ENCODE results near the gene XAF1. TPM values are rescaled to one million over a fixed set of nuclear protein-coding genes. Genes with fewer than 3 reads are reported as not detected.

The XAF1 gene
- total and polyA plus RNA-seq, 2 donors (not counting 1 experiment from before 2014, with no cell fraction given): 3.2 to 98.9 TPM

DNA sequence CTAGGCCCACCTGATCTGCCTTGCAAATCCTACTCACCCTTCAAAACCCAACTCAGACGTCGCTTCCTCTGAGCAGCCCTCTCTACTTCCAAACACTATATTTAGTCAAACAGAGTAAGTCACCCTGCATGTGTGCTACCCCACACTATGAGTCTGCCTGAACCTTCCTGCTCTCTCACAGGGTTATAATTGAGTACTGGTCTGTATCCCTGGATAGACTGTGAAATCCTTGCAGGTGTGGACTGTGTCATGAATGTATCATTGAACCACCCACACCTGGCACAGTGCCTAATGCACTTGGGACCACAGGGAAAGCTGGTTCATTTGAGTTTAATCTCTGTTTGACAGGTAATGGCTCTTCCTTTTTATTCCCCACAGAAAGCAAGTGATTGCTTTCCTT is 23.6 kb downstream of the XAF1 start:
- no peaks in the 10 kb centered on the region for H3K79me2 ChIP-seq (ENCODE audit: control insufficient read depth, insufficient read depth, low read length)
- no peak overlapping the region for H2AFZ ChIP-seq (ENCODE audit: low read length)
- no peaks in the 10 kb centered on the region for H3K4me1 ChIP-seq (ENCODE audit: control insufficient read depth, extremely low read depth, insufficient read depth, low read length)
- H3K4me2 ChIP-seq (ENCODE audit: extremely low read depth, insufficient read depth, low read length): no peak overlapping the region
- DNase-seq (ENCODE audit: low read depth in 2 of 2): no peak
- peaks cover 29% of the 10 kb centered on the region for H3K27me3 ChIP-seq (ENCODE audit: control insufficient read depth, insufficient read depth, low read length)
- H4K20me1 ChIP-seq (ENCODE audit: control insufficient read depth, extremely low read depth, insufficient read depth, low read length): no peaks in the 10 kb centered on the region
- no peaks in the 10 kb centered on the region for H3K9me3 ChIP-seq (ENCODE audit: control insufficient read depth, insufficient read depth, low read depth, low read length)
- no peak overlapping the region for H3K4me3 ChIP-seq (replicated peaks in 1 of 4; ENCODE audit: control extremely low read depth in 1 of 4, insufficient read depth in 1 of 4, low read depth in 3 of 4, low read length in 4 of 4)
- H3K27ac ChIP-seq (ENCODE audit: insufficient read depth, low read length): no peak overlapping the region
- no peak overlapping the region for H3K9ac ChIP-seq (ENCODE audit: insufficient read depth, low read length)
- TF ChIP-seq, protein P1, sequence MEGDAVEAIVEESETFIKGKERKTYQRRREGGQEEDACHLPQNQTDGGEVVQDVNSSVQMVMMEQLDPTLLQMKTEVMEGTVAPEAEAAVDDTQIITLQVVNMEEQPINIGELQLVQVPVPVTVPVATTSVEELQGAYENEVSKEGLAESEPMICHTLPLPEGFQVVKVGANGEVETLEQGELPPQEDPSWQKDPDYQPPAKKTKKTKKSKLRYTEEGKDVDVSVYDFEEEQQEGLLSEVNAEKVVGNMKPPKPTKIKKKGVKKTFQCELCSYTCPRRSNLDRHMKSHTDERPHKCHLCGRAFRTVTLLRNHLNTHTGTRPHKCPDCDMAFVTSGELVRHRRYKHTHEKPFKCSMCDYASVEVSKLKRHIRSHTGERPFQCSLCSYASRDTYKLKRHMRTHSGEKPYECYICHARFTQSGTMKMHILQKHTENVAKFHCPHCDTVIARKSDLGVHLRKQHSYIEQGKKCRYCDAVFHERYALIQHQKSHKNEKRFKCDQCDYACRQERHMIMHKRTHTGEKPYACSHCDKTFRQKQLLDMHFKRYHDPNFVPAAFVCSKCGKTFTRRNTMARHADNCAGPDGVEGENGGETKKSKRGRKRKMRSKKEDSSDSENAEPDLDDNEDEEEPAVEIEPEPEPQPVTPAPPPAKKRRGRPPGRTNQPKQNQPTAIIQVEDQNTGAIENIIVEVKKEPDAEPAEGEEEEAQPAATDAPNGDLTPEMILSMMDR (conservative IDR thresholded peaks at IDR 0.05 in 1 of 2, IDR thresholded peaks at IDR 0.05 in 1 of 2; ENCODE audit: low read depth in 1 of 2, low read length in 2 of 2): no peak
- TF ChIP-seq EZH2 (IDR thresholded peaks at IDR 0.05; ENCODE audit: low read length, missing control alignments): no peak
- H3K36me3 ChIP-seq (ENCODE audit: control insufficient read depth, insufficient read depth, low read length): no peaks in the 10 kb centered on the region

DNA sequence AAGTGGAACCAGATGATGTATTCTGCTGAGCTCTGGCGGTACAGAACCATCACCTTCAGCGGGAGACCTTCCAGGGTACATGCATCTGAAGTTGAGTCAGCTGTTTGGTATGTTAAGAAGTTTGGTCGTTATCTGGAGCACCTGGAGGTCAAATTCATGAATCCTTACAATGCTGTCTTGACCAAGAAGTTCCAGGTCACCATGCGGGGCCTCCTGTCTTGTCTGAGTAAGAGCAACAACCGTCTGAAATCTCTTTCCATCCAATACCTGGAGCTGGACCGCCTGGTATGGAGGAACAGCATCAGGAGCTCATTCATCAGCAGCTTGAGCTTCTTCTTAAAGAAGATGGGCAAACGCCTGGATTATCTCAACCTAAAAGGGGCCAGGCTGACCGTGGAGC is 24.2 kb downstream of the XAF1 start:
- Histone ChIP-seq H3K4me1 (ENCODE audit: control insufficient read depth, extremely low read depth, insufficient read depth, low read length) (no peaks in the 10 kb centered on the region), H3K27me3 (ENCODE audit: control insufficient read depth, insufficient read depth, low read length) (peaks cover 29% of the 10 kb centered on the region), H3K27ac (ENCODE audit: insufficient read depth, low read length) (no peak overlapping the region), H3K79me2 (ENCODE audit: control insufficient read depth, insufficient read depth, low read length) (no peaks in the 10 kb centered on the region), H3K9me3 (ENCODE audit: control insufficient read depth, insufficient read depth, low read depth, low read length) (no peaks in the 10 kb centered on the region), H3K9ac (ENCODE audit: insufficient read depth, low read length) (no peak overlapping the region), H4K20me1 (ENCODE audit: control insufficient read depth, extremely low read depth, insufficient read depth, low read length) (no peaks in the 10 kb centered on the region), H3K4me2 (ENCODE audit: extremely low read depth, insufficient read depth, low read length) (no peak overlapping the region), H3K36me3 (ENCODE audit: control insufficient read depth, insufficient read depth, low read length) (no peaks in the 10 kb centered on the region), H3K4me3 (replicated peaks in 1 of 4; ENCODE audit: control extremely low read depth in 1 of 4, insufficient read depth in 1 of 4, low read depth in 3 of 4, low read length in 4 of 4) (no peak overlapping the region), H2AFZ (ENCODE audit: low read length) (no peak overlapping the region)
- no peak for TF ChIP-seq EZH2 (IDR thresholded peaks at IDR 0.05; ENCODE audit: low read length, missing control alignments)
- TF ChIP-seq, protein P1 (conservative IDR thresholded peaks at IDR 0.05 in 1 of 2, IDR thresholded peaks at IDR 0.05 in 1 of 2; ENCODE audit: low read depth in 1 of 2, low read length in 2 of 2): no peak
- no peak for DNase-seq (ENCODE audit: low read depth in 2 of 2)

DNA sequence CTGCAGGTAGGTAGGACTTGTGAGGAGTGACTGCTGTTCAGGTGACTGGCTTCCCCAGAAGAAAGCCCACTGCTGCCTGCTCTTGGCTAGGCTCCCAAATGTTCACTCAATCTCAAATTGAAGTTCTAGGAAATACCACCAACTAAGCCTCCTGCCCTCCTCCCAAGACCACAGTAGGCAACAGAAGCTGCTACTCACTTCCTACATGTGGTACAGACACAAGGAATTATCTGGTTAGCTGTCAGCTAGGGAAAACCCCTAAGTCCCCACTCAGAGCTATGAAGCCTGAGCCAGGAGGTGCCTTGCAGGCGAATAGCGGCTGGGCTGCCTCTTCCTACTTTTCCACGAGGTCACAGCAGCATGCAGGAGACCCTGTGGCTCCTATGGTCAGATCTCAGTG is 25.0 kb downstream of the XAF1 start:
- DNase-seq (ENCODE audit: low read depth in 2 of 2): no peak

More for the DNA sequence above, 25.0 kb downstream of the XAF1 start:
- Histone ChIP-seq H3K4me3 (replicated peaks in 1 of 4; ENCODE audit: control extremely low read depth in 1 of 4, insufficient read depth in 1 of 4, low read depth in 3 of 4, low read length in 4 of 4) (no peak overlapping the region), H3K9me3 (ENCODE audit: control insufficient read depth, insufficient read depth, low read depth, low read length) (no peaks in the 10 kb centered on the region), H3K4me1 (ENCODE audit: control insufficient read depth, extremely low read depth, insufficient read depth, low read length) (no peaks in the 10 kb centered on the region), H3K27me3 (ENCODE audit: control insufficient read depth, insufficient read depth, low read length) (peaks cover 24% of the 10 kb centered on the region), H4K20me1 (ENCODE audit: control insufficient read depth, extremely low read depth, insufficient read depth, low read length) (no peaks in the 10 kb centered on the region), H2AFZ (ENCODE audit: low read length) (no peak overlapping the region), H3K4me2 (ENCODE audit: extremely low read depth, insufficient read depth, low read length) (no peak overlapping the region), H3K27ac (ENCODE audit: insufficient read depth, low read length) (no peak overlapping the region), H3K9ac (ENCODE audit: insufficient read depth, low read length) (no peak overlapping the region), H3K79me2 (ENCODE audit: control insufficient read depth, insufficient read depth, low read length) (no peaks in the 10 kb centered on the region), H3K36me3 (ENCODE audit: control insufficient read depth, insufficient read depth, low read length) (no peaks in the 10 kb centered on the region)
- no peak for TF ChIP-seq EZH2 (IDR thresholded peaks at IDR 0.05; ENCODE audit: low read length, missing control alignments)
- TF ChIP-seq, protein P1 (conservative IDR thresholded peaks at IDR 0.05 in 1 of 2, IDR thresholded peaks at IDR 0.05 in 1 of 2; ENCODE audit: low read depth in 1 of 2, low read length in 2 of 2): no peak

Data from fibroblast of lung (primary cell).